Lung (tissue), 12 donors: Measurements from ENCODE around the gene OGFR. TPM values are rescaled to one million over a fixed set of nuclear protein-coding genes. Genes with fewer than 3 reads are reported as not detected.

Source experiments
- ATAC-seq: fragments of 200-7000 bp; cut with Tn5 transposase; one replicate; pipeline ENCODE4 v1.9.1; 2020; ENCODE audit warnings: moderate number of reproducible peaks; ENCODE audit not compliant: insufficient read depth, low FRiP score
- DNase-seq, 3 donors: peaks; one replicate each; pipeline ENCODE4 v3.0.0-alpha.2; 2013 to 2017
- H3K27ac ChIP-seq, 2 donors: one replicate each; pipeline ENCODE4 v1.5.1; 2013; ENCODE audit warnings: mild to moderate bottlenecking in 2 of 2, moderate library complexity in 2 of 2, control low read depth in 1 of 2, inconsistent platforms in 1 of 2, low read depth in 1 of 2, low read length in 1 of 2
- H3K27me3 ChIP-seq, 3 donors: one replicate each; pipeline ENCODE4 v1.5.1; 2013; ENCODE audit warnings: low read length in 2 of 3; ENCODE audit not compliant: control insufficient read depth in 3 of 3, insufficient read depth in 3 of 3
- H3K36me3 ChIP-seq, 4 donors: one replicate each; pipeline ENCODE4 v1.5.1; 2013; ENCODE audit warnings: low read length in 4 of 4, mild to moderate bottlenecking in 1 of 4, moderate library complexity in 1 of 4; ENCODE audit not compliant: control insufficient read depth in 4 of 4, insufficient read depth in 4 of 4
- H3K4me1 ChIP-seq, 5 donors: one replicate each; pipeline ENCODE4 v1.5.1; 2013; ENCODE audit warnings: low read length in 5 of 5, mild to moderate bottlenecking in 2 of 5, moderate library complexity in 1 of 5; ENCODE audit not compliant: control insufficient read depth in 5 of 5, insufficient read depth in 5 of 5
- H3K4me3 ChIP-seq: one replicate; pipeline ENCODE4 v1.5.1; 2013; ENCODE audit warnings: mild to moderate bottlenecking, control low read depth, moderate library complexity
- H3K9ac ChIP-seq, 2 donors: one replicate each; pipeline ENCODE4 v1.5.1; 2013; ENCODE audit warnings: low read length in 2 of 2, control low read depth in 1 of 2; ENCODE audit not compliant: insufficient read depth in 1 of 2
- H3K9me3 ChIP-seq, 4 donors: one replicate each; pipeline ENCODE4 v1.5.1; 2013; ENCODE audit warnings: low read length in 3 of 4, mild to moderate bottlenecking in 1 of 4, moderate library complexity in 1 of 4; ENCODE audit not compliant: control insufficient read depth in 4 of 4, insufficient read depth in 3 of 4
- CTCF ChIP-seq: IDR thresholded peaks from 2 replicates; pipeline ENCODE4 v1.5.1; 2012; ENCODE audit warnings: mild to moderate bottlenecking; ENCODE audit errors: control extremely low read depth, extremely low read depth
- WGBS, 2 donors: extraction: QIAGEN DNeasy Blood & Tissue Kit; methylation state at CpG; one replicate each; pipeline ENCODE4 v1.1.7; 2013; 5-methylcytosine and 5-hydroxymethylcytosine counted together
- polyA plus RNA-seq, 2 donors: library from polyadenylated mRNA; stranded (reverse); fragments of 200-250 nt; gene quantifications; one replicate each; pipeline ENCODE4 v1.2.1, GENCODE V29; 2013
- total RNA-seq, 2 donors: library from RNA; depleted of rRNA in 1 of 2; stranded (reverse); fragments of >200 nt in 1 of 2; gene quantifications; one replicate each; pipeline ENCODE4 v1.2.1, GENCODE V29; 2014 to 2021
- donor health status: control.
- donor health status: control.
- donor health status: Bipolar disorder and iron deficiency.
- donor health status: healthy.
- donor health status: DM: yes; HTN: yes; CAD: no.

Gene OGFR
- total and polyA plus RNA-seq, 4 donors: 38.0 to 73.1 (median 63.9) TPM

GRCh38 chr20:62778058-62778457 lies 26.6 kb upstream of the OGFR start:
- no peak for ATAC-seq

GRCh38 chr20:62778601-62779416 lies 25.8 kb upstream of the OGFR start:
- ATAC-seq: no peak

More at GRCh38 chr20:62778058-62778457, 26.6 kb upstream of the OGFR start:
- Histone ChIP-seq H3K36me3 (no peaks in the 10 kb centered on the region), H3K9ac (no peak overlapping the region), H3K27me3 (no peaks in the 10 kb centered on the region), H3K4me3 (no peak overlapping the region), H3K4me1 (peaks cover 0 to 9% (median 2%) of the 10 kb centered on the region in 5 donors), H3K9me3 (no peaks in the 10 kb centered on the region), H3K27ac (no peak overlapping the region)
- no peak for TF ChIP-seq CTCF
- no peak for DNase-seq
- 92 to 93% methylated on average over 9 of the region's 9 CpGs for WGBS, 2 donors

GRCh38 chr20:62779417-62779685 lies 25.3 kb upstream of the OGFR start:
- 84 to 91% methylated on average over 7 of the region's 7 CpGs for WGBS, 2 donors
- TF ChIP-seq CTCF: no peak
- no peak for DNase-seq

More at GRCh38 chr20:62778601-62779416, 25.8 kb upstream of the OGFR start:
- H3K27ac ChIP-seq: no peak overlapping the region
- no peak for DNase-seq
- peaks cover 0 to 6% (median 1%) of the 10 kb centered on the region in 5 donors for H3K4me1 ChIP-seq
- WGBS, 2 donors: 74 to 81% methylated on average over 24 of the region's 24 CpGs
- no peaks in the 10 kb centered on the region for H3K27me3 ChIP-seq
- H3K9me3 ChIP-seq: no peaks in the 10 kb centered on the region
- H3K9ac ChIP-seq: no peak overlapping the region
- no peaks in the 10 kb centered on the region for H3K36me3 ChIP-seq
- no peak overlapping the region for H3K4me3 ChIP-seq
- TF ChIP-seq CTCF: no peak

GRCh38 chr20:62780204-62780603 lies 24.4 kb upstream of the OGFR start:
- Histone ChIP-seq H3K36me3 (no peaks in the 10 kb centered on the region), H3K9me3 (no peaks in the 10 kb centered on the region), H3K4me3 (no peak overlapping the region), H3K27me3 (no peaks in the 10 kb centered on the region), H3K27ac (no peak overlapping the region), H3K9ac (no peak overlapping the region), H3K4me1 (peaks cover 0 to 6% (median 3%) of the 10 kb centered on the region in 5 donors)
- no peak for DNase-seq
- WGBS, 2 donors: 66 to 77% methylated on average over 20 of the region's 20 CpGs
- no peak for ATAC-seq
- TF ChIP-seq CTCF: no peak

More at GRCh38 chr20:62779417-62779685, 25.3 kb upstream of the OGFR start:
- no peak overlapping the region for H3K4me3 ChIP-seq
- H3K9me3 ChIP-seq: no peaks in the 10 kb centered on the region
- no peak for ATAC-seq
- no peak overlapping the region for H3K9ac ChIP-seq
- peaks cover 0 to 6% (median 3%) of the 10 kb centered on the region in 5 donors for H3K4me1 ChIP-seq
- no peaks in the 10 kb centered on the region for H3K27me3 ChIP-seq
- no peaks in the 10 kb centered on the region for H3K36me3 ChIP-seq
- no peak overlapping the region for H3K27ac ChIP-seq
